HG03442 (cell line): Measurements from ENCODE around the gene SLC6A2.
"Not testable (repeated sequence)": the region's sequence is repeated elsewhere in the genome, so short reads cannot be mapped to it uniquely, and the experiment has no call there.

Experiments
- ATAC-seq: cut with Tn5 transposase; IDR thresholded peaks from one replicate; pipeline ENCODE4 v1.9.1; 2021; ENCODE audit warnings: mild to moderate bottlenecking, moderate library complexity; ENCODE audit not compliant: unreplicated experiment

The SLC6A2 gene

DNA sequence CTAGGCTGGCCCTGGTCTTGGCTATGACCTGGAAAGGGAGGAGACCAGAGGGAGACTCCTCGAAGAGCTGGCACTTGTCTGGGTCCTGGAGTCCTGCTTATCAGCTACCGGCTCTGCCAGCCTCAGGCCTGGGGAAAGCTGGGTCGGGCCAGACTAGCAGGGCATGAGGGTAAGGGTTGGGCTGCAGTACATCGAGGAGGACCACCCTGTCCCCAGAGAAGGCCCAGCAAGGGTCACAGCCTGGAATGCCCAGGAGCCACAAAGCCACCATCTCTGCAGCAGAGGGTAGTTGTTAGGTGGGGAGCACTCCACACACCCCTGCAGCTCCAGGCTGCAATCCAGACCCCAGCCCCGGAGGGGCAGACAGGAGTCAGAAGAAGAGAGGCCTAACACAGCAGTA lies 54.0 kb downstream of the SLC6A2 start:
- ATAC-seq: no peak

DNA sequence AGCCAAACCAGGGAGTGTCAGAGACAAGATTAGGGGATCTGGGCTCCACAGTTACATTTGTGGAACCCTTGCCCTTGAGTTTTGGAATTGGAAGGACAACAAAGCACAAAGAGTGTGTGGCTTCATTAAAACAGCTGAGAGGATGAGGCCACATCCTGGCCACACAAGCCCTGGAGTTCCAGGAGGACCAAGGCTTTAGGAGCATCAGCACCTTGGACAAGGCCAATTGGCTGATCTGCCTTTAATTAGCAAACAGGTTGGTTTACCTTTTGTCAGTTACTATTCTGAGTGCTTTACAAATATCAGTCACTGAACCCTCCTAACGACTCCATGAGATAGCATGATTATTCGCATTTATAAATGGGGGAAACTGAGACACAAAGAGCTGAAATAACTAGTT lies 54.7 kb downstream of the SLC6A2 start:
- no peak for ATAC-seq

- ATAC-seq: peak; percentile 84
Measured at GRCh38 chr16:55711959-55712876, 56.4 kb downstream of the SLC6A2 start.

DNA sequence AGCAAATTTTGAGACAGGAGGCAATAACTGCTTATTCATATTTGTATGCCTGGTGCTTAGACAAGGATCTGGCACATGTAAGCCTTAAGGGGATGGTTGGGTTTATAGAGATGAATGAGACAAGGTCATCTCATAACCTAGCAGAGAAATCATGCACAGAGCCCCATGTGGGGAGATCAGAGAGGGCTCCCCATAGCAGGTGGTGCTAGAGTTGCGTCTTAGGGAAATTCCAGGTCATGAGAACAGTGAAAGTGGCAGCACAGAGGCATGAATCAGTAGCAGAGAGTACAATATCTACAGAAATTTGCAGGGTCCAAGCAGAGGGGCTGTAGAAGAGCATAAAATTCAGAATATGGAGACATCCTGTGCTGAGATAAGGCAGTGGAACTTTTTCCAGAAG lies 57.3 kb downstream of the SLC6A2 start:
- no peak for ATAC-seq

- no peak for ATAC-seq
Measured at GRCh38 chr16:55717326-55717725, 61.5 kb downstream of the SLC6A2 start.

DNA sequence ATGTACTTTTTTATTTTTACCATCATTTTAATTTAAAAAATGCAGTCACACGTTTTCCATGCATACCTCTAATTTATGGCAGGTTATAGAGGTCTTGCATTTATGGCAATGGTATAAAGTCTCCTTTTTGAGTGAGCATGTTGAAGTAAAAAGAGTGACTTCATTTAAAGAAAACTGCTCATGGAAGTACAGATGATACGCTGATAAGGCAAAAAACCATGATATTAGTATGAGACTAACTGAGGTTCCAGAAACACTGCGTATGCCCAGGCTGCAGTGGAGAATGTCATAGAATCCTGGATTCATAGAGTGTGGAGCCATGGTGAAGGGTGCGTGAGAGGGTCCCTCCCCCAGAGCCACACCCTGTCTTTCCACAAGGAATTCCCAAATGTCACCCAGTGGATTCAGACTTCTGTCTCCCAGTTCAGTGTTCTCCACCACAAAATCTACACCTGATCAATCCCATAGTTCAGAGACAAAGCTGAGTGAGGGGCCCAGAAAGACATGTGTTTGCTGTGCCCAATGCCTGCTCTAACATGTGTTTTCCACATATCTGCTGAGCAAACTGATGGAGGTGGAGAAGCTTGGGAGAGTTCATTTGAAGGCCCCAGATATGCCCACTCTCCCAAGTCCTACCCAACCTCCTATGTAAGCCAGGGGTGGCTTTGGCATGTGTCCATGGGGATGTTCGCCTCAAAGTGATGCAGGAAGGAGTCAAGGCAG lies 69.4 kb downstream of the SLC6A2 start:
- no peak for ATAC-seq

DNA sequence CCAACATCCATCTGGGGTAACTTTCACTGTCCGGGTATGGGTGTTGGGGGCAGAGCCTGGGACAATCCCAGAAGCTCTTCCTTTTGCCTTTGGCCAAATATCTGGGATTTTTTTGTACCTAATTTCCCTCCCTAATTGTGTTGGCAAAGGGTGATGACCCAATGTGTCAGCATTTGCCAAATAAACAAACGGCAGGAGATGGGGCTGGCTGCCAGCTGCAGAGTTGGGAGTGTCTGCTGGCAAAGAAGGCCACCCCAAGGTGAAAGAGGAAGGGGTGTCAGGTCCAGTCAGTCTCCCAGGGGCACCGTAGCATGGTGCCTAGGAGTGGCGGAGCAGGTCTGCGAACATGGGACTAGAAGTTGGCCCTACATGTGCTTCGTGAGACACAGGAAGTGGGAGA lies 73.0 kb downstream of the SLC6A2 start:
- ATAC-seq: no peak

GRCh38 chr16:55730115-55730514 lies 74.3 kb downstream of the SLC6A2 start:
- no peak for ATAC-seq

GRCh38 chr16:55732496-55732895 lies 76.7 kb downstream of the SLC6A2 start:
- no peak for ATAC-seq

DNA sequence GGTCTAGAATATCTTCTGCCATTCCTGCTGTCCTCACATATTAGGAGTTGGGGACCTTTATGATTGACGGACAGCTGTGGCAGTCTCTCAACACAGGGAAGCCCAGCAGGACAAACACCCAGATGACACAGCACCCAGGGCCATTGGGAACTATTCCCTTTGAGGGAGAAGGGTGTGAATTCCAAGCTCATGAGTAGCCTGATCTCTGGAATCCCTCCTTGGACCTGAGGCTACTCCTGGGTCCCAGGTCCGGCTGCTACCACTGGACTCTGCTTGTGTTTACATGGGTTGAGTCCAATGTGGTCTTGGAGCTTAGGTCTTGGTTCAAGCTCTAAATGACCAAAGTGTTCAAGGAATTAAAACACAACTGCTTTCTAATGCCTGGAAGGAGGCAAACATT lies 78.9 kb downstream of the SLC6A2 start:
- ATAC-seq: no peak

GRCh38 chr16:55735120-55735781 lies 79.5 kb downstream of the SLC6A2 start:
- no peak for ATAC-seq

DNA sequence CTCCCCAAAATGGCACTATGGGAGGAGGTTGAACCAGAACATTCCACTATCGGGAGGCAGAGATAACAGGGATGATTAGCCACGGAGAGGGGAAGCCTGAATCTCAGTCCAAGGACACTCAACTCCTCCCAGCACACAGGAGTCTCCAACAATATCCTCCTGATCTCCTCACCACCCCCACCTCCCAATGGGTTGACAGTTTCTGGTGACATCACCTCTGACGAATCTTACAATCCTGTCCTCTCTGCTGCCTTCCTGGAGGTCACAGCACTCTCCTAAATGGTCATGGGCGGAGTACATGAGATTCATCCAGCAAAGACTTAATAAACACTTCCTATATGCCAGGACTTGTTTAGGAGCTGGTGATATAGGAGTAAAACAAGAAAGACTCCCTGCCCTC lies 80.9 kb downstream of the SLC6A2 start:
- ATAC-seq: no peak

DNA sequence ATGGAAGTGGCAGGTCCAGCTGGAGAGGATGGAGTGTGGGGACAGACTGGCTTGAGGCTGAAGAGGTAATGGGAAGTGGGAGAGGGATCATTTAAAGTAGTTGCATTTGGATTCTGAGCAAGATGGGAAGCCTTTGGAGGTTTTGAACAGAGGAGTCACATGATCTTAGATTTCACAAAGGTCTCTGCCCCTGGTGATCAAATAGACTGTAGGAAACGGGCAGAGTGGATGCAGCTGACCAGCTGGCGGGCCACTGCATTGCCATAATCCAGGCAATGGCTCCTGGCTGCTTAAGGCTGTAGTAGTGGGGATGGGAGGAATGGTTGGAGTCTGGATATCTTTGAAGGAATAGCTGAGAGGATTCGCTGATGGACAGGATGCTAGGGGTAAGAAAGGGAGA lies 81.5 kb downstream of the SLC6A2 start:
- ATAC-seq: no peak

DNA sequence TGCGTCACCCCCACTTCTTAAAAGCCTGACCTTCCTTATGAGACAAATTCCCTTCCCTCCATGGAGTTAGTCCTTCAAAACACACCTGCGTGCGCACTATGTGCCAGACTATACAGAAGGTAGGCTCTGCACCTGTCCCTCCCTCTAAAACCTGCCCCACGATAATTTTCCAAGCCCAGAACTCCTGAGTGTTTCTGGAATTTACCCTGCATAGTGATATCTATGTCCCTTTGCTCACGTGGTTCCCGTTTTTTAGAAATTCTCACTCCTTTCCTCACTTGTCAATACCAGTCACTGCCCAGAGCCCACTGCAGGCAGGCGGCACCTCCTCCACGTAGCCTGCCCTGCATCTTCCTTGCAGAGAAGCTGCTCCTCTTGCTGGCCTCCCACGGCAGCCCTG lies 82.2 kb downstream of the SLC6A2 start:
- ATAC-seq: no peak

DNA sequence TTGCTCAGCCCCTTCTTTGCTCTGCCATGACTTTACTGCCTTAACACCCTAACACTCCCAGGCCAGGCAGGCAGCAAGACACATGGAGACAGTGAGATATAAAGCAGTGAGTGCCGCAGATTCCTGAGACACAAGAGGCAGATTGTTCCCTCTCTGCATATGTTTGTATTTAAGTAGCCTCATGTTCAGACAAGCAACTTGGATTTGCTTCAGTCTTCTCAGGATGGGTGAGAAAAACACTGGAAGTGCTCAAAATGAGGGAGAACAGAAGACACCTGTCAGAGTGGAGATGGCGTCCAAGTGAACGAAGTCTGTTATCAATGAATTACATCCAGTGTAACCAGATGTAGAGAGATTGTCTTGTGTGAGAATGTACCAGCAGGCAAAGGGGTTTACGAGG lies 90.3 kb downstream of the SLC6A2 start:
- no peak for ATAC-seq

DNA sequence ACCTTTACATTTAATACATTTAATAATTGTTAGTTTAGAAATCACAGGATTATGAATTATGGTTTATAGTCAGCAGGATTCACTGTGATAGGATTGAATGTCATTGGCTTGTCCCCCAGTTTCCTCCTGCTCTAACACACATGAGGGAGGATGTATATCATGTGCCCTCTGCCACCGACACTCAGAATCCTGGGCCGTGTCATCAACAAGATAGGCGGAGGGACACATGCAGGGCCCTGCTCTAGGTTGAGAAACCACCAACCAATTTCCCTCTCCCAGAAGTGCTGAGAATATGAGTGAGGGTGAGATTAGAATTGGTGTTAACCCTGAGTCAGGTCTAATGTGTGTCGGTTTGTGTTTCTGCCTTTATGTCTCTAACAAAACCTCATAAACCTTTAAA lies 92.0 kb downstream of the SLC6A2 start:
- ATAC-seq: no peak

DNA sequence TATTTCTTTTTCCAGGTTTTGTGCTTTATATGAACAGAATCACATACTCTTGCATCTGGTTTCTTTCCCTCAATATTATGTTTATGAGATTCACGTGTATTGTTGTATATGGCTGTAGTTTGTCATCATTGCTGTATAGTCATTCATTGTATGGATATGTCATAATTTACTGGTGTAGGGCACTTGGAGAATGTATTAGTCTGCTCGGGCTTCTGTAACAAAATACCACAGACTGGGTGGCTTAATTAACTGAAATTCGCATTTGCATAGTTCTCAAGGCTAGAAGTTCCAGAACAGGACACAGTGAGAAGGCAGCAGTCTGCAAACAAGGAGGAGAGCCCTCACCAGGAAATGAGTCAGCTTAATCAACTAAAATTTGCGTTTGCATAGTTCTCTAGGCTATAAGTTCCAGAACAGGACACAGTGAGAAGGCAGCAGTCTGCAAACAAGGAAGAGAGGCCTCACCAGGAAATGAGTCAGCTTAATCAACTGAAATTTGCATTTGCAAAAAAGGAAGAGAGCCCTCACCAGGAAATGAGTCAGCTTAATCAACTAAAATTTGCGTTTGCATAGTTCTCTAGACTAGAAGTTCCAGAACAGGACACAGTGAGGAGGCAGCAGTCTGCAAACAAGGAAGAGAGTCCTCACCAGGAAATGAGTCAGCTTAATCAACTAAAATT lies 96.8 kb downstream of the SLC6A2 start:
- not testable (repeated sequence) for ATAC-seq

DNA sequence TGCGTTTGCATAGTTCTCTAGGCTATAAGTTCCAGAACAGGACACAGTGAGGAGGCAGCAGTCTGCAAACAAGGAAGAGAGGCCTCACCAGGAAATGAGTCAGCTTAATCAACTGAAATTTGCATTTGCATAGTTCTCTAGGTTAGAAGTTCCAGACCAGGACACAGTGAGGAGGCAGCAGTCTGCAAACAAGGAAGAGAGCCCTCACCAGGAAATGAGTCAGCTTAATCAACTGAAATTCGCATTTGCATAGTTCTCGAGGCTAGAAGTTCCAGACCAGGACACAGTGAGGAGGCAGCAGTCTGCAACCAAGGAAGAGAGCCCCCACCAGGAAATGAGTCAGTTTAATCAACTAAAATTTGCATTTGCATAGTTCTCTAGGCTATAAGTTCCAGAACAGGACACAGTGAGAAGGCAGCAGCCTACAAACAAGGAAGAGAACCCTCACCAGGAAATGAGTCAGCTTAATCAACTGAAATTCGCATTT lies 97.4 kb downstream of the SLC6A2 start:
- ATAC-seq: not testable (repeated sequence)
